B cell (primary cell): ENCODE measurements around the gene SPACA7. TPM values are rescaled to one million over a fixed set of nuclear protein-coding genes. Genes with fewer than 3 reads are reported as not detected.

Experiments
- ATAC-seq: fragments of 200-7000 bp; cut with Tn5 transposase; one replicate; pipeline ENCODE4 v1.10.0; 2021; ENCODE audit warnings: low read depth, mild to moderate bottlenecking, moderate number of reproducible peaks, moderate library complexity
- CTCF ChIA-PET: fragments of 350-600 bp; sonication (Branson Sonifier 250); formaldehyde crosslinking; loops from one replicate; lab custom pipeline; 2021; ENCODE audit warnings: antibody characterized with exemption, inconsistent platforms; lab: Charles Lee
- POLR2A ChIA-PET: fragments of 350-600 bp; sonication (Branson Sonifier 250); formaldehyde crosslinking; loops from one replicate; lab custom pipeline; 2021; ENCODE audit warnings: antibody characterized with exemption; lab: Charles Lee
- DNase-seq: peaks from one replicate; pipeline ENCODE4 v3.0.0; 2013
- H2AFZ ChIP-seq: 2 replicates; pipeline ENCODE4 v1.6.1; 2012; ENCODE audit warnings: mild to moderate bottlenecking, low read depth, low read length; ENCODE audit not compliant: insufficient read depth, poor library complexity, severe bottlenecking
- H3K27ac ChIP-seq, 2 donors: 1 replicate in 1 of 2; 2 replicates in 1 of 2; pipeline ENCODE4 v1.5.1; 2012 to 2013; ENCODE audit warnings: low read length in 2 of 2, mild to moderate bottlenecking in 2 of 2, moderate library complexity in 1 of 2
- H3K27me3 ChIP-seq, 4 experiments: fragments of 200-600 bp in 1 of 4; sonication (generic) in 1 of 4; replicated peaks in 1 of 4; 1 replicate in 2 of 4; 2 replicates in 2 of 4; pipeline versions ENCODE4 v1.6.1 to v1.7.0; 2013 to 2016; ENCODE audit warnings: low read length in 3 of 4, mild to moderate bottlenecking in 2 of 4, mixed read lengths in 1 of 4, moderate library complexity in 1 of 4; ENCODE audit not compliant: insufficient read depth in 4 of 4, control insufficient read depth in 3 of 4; ENCODE audit errors: control extremely low read depth in 1 of 4
- H3K36me3 ChIP-seq, 2 experiments: replicated peaks in 1 of 2; 1 replicate in 1 of 2; 2 replicates in 1 of 2; pipeline versions ENCODE4 v1.6.1 to v1.7.1; 2013; ENCODE audit warnings: low read length in 1 of 2; ENCODE audit not compliant: insufficient read depth in 2 of 2, control insufficient read depth in 1 of 2; ENCODE audit errors: control extremely low read depth in 1 of 2, extremely low read depth in 1 of 2
- H3K4me1 ChIP-seq, 2 donors: fragments of 200-600 bp in 1 of 2; sonication (generic) in 1 of 2; 1 replicate in 1 of 2; 2 replicates in 1 of 2; pipeline versions ENCODE4 v1.5.1 to v1.6.1; 2013 to 2017; ENCODE audit warnings: low read length in 2 of 2; ENCODE audit not compliant: control insufficient read depth in 2 of 2, insufficient read depth in 2 of 2
- H3K4me2 ChIP-seq: replicated peaks from 2 replicates; pipeline ENCODE3; 2012; ENCODE audit warnings: mild to moderate bottlenecking, low read depth, low read length; ENCODE audit not compliant: poor library complexity, severe bottlenecking
- H3K4me3 ChIP-seq, 5 experiments: fragments of 200-600 bp in 1 of 5; sonication (generic) in 1 of 5; 1 replicate in 3 of 5; 2 replicates in 2 of 5; pipeline versions ENCODE4 v1.5.1 to v1.7.0; 2011 to 2016; ENCODE audit warnings: low read length in 4 of 5, mild to moderate bottlenecking in 4 of 5, low read depth in 2 of 5, control low read depth in 1 of 5, moderate library complexity in 1 of 5; ENCODE audit not compliant: insufficient read depth in 1 of 5; ENCODE audit errors: control extremely low read depth in 1 of 5, extremely low read depth in 1 of 5
- H3K79me2 ChIP-seq: fragments of 200-600 bp; sonication (generic); one replicate; pipeline ENCODE4 v1.6.0; 2016; ENCODE audit warnings: low read length; ENCODE audit not compliant: control insufficient read depth, insufficient read depth
- H3K9ac ChIP-seq: fragments of 200-600 bp; sonication (generic); 2 replicates; pipeline ENCODE4 v1.6.1; 2017; ENCODE audit warnings: mild to moderate bottlenecking, low read length, moderate library complexity
- H3K9me3 ChIP-seq, 3 donors: one replicate each; pipeline versions ENCODE4 v1.6.1 to v1.7.1; 2013; ENCODE audit warnings: low read length in 2 of 3; ENCODE audit not compliant: control insufficient read depth in 2 of 3, insufficient read depth in 1 of 3; ENCODE audit errors: control extremely low read depth in 1 of 3
- H4K20me1 ChIP-seq: 2 replicates; pipeline ENCODE4 v1.6.0; 2012; ENCODE audit warnings: mild to moderate bottlenecking, low read length; ENCODE audit not compliant: insufficient read depth, control insufficient read depth, poor library complexity, severe bottlenecking
- H3K27ac Mint-ChIP-seq: one replicate; pipeline ENCODE4 v1.8.0; 2021; ENCODE audit warnings: mixed read lengths
- H3K27me3 Mint-ChIP-seq: one replicate; pipeline ENCODE4 v1.8.0; 2021; ENCODE audit warnings: mixed read lengths
- H3K4me1 Mint-ChIP-seq: one replicate; pipeline ENCODE4 v1.8.0; 2021; ENCODE audit warnings: mixed read lengths
- H3K4me3 Mint-ChIP-seq: one replicate; pipeline ENCODE4 v1.8.0; 2021; ENCODE audit warnings: mixed read lengths
- H3K9me3 Mint-ChIP-seq: one replicate; pipeline ENCODE4 v1.8.0; 2022; ENCODE audit warnings: mixed read lengths; ENCODE audit not compliant: insufficient read depth
- EZH2 ChIP-seq: IDR thresholded peaks from 2 replicates; pipeline ENCODE4 v1.6.1; 2012; ENCODE audit warnings: borderline replicate concordance, low read depth, mild to moderate bottlenecking, moderate library complexity, low read length; ENCODE audit not compliant: insufficient read depth, poor library complexity, severe bottlenecking
- WGBS: methylation state at CpG from one replicate; pipeline ENCODE4 v1.1.5; 2013; ENCODE audit warnings: missing lambda C conversion rate; ENCODE audit not compliant: insufficient coverage; 5-methylcytosine and 5-hydroxymethylcytosine counted together
- intact Hi-C: fragments of 100-400 bp; cut with micrococcal nuclease; formaldehyde crosslinking; loops from one replicate; pipeline ENCODE4 v1.10.0; 2022
- polyA plus RNA-seq: library from polyadenylated mRNA; depleted of rRNA; stranded (reverse); fragments of >200 nt; gene quantifications from 2 replicates; pipeline ENCODE4 v1.2.3, GENCODE V29; 2012
- total RNA-seq, 2 donors: library from RNA; stranded (reverse); fragments of 120-200 nt in 1 of 2; gene quantifications; 1 replicate in 1 of 2; 2 replicates in 1 of 2; pipeline versions ENCODE4 v1.2.3 to v1.2.4, GENCODE V29; 2013 to 2022
- TF ChIP-seq, protein P1 (sequence below): fragments of 200-600 bp; IDR thresholded peaks from one replicate; pipeline ENCODE4 v1.8.0; 2022; ENCODE audit warnings: antibody characterized with exemption, mild to moderate bottlenecking

SPACA7 gene
- total and polyA plus RNA-seq, 2 donors (not counting 1 experiment from before 2014, with no cell fraction given), result not detected

DNA sequence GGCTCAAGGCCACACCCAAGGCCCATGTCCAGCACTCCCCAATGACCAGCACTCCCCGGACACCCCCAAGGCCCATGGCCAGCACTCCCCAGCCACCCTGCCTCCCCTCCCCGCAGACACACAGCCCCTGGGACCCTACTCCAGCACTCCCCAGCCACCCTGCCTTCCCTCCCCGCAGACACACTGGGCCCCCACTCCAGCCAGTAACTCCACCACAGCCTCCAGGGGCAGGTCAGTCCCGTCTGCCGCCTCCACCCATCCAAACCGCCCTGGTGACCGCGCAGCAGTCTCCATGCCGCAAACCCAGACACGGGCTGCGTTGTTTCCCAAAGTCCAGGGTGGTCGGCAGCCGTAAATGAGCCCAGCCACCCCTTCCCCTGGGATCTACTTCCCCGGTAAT is 70.7 kb downstream of the SPACA7 start:
- intact Hi-C loops, result no loop called here
- no peak overlapping the region for H3K4me3 ChIP-seq
- no peak overlapping the region for H3K27ac ChIP-seq
- no peak for DNase-seq
- Mint-ChIP-seq H3K9me3 (no peaks in the 10 kb centered on the region), H3K27ac (no peak overlapping the region), H3K27me3 (peaks cover 17% of the 10 kb centered on the region), H3K4me3 (no peak overlapping the region), H3K4me1 (no peaks in the 10 kb centered on the region)
- no peak overlapping the region for H3K4me2 ChIP-seq
- H3K36me3 ChIP-seq, result no peaks in the 10 kb centered on the region
- peaks cover 0 to 3% (median 0%) of the 10 kb centered on the region in 3 donors for H3K9me3 ChIP-seq
- ChIA-PET CTCF (no interaction called here), POLR2A (no interaction called here)
- H4K20me1 ChIP-seq, result no peaks in the 10 kb centered on the region
- peaks cover 0 to 8% (median 0%) of the 10 kb centered on the region in 4 experiments for H3K27me3 ChIP-seq
- WGBS, result 88% methylated on average over 14 of the region's 14 CpGs
- TF ChIP-seq, protein P1, sequence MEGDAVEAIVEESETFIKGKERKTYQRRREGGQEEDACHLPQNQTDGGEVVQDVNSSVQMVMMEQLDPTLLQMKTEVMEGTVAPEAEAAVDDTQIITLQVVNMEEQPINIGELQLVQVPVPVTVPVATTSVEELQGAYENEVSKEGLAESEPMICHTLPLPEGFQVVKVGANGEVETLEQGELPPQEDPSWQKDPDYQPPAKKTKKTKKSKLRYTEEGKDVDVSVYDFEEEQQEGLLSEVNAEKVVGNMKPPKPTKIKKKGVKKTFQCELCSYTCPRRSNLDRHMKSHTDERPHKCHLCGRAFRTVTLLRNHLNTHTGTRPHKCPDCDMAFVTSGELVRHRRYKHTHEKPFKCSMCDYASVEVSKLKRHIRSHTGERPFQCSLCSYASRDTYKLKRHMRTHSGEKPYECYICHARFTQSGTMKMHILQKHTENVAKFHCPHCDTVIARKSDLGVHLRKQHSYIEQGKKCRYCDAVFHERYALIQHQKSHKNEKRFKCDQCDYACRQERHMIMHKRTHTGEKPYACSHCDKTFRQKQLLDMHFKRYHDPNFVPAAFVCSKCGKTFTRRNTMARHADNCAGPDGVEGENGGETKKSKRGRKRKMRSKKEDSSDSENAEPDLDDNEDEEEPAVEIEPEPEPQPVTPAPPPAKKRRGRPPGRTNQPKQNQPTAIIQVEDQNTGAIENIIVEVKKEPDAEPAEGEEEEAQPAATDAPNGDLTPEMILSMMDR, result no peak
- TF ChIP-seq EZH2, result no peak
- H3K9ac ChIP-seq, result no peak overlapping the region
- no peaks in the 10 kb centered on the region for H3K4me1 ChIP-seq
- H2AFZ ChIP-seq, result no peak overlapping the region
- H3K79me2 ChIP-seq, result no peaks in the 10 kb centered on the region
- no peak for ATAC-seq

DNA sequence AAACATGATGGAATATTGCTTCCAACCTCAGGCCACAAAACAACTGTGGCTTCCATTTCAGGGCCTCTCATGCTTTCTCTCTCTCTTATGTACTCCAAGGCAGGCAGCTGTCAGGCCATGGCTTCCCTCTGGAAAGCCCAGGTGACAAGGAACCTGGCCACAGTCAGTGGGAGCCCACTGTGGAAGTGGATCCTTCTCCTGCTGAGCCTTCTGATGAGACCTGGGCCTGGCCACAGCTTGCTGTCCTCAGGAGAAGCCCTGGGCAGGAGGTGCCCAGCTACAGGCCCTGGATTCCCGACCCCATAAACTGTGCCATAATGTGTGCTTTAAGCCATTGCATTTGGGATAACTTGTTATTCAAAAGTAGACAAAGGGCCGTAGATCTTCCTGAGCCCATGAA is 71.2 kb downstream of the SPACA7 start:
- 92% methylated on average over 1 of the region's 2 CpGs for WGBS
- no peaks in the 10 kb centered on the region for H3K36me3 ChIP-seq
- Mint-ChIP-seq H3K9me3 (no peaks in the 10 kb centered on the region), H3K4me3 (no peak overlapping the region), H3K4me1 (no peaks in the 10 kb centered on the region), H3K27me3 (peaks cover 17% of the 10 kb centered on the region), H3K27ac (no peak overlapping the region)
- ChIA-PET CTCF (no interaction called here), POLR2A (no interaction called here)
- H3K4me1 ChIP-seq, result no peaks in the 10 kb centered on the region
- no peaks in the 10 kb centered on the region for H3K79me2 ChIP-seq
- intact Hi-C loops, result no loop called here
- peaks cover 0 to 3% (median 0%) of the 10 kb centered on the region in 3 donors for H3K9me3 ChIP-seq
- H3K27me3 ChIP-seq, result peaks cover 0 to 8% (median 0%) of the 10 kb centered on the region in 4 experiments
- no peaks in the 10 kb centered on the region for H4K20me1 ChIP-seq
- H3K9ac ChIP-seq, result no peak overlapping the region
- no peak overlapping the region for H3K4me3 ChIP-seq
- DNase-seq (no peak), ATAC-seq (no peak)
- TF ChIP-seq EZH2, result no peak
- TF ChIP-seq, protein P1, result no peak
- H3K4me2 ChIP-seq, result no peak overlapping the region
- H2AFZ ChIP-seq, result no peak overlapping the region
- H3K27ac ChIP-seq, result no peak overlapping the region
